HCT116 (cell line): ENCODE results near the gene MTREX. TPM values are rescaled to one million over a fixed set of nuclear protein-coding genes. Genes with fewer than 3 reads are reported as not detected.

Source experiments
- ATAC-seq: fragments of 200-7000 bp; cut with Tn5 transposase; 2 replicates; pipeline ENCODE4 v1.9.1; 2020; ENCODE audit warnings: mild to moderate bottlenecking, moderate library complexity
- BruUV-seq: library from RNA; stranded (reverse); fragments of 400-500 nt; replicated peaks from 2 replicates; lab custom pipeline; 2021; lab: Mats Ljungman, UMichigan
- CTCF ChIA-PET: fragments of 300-600 bp; sonication (Branson Sonifier 250); formaldehyde crosslinking; loops from one replicate; lab custom pipeline; 2021; ENCODE audit warnings: antibody characterized with exemption; lab: Charles Lee
- POLR2A ChIA-PET: fragments of 300-600, 350-600 bp; sonication (Branson Sonifier 250); formaldehyde crosslinking; loops from one replicate; lab custom pipeline; 2021; ENCODE audit warnings: antibody characterized with exemption; lab: Charles Lee
- RAD21 ChIA-PET, 2 experiments: fragments of 300-600 bp; sonication (Branson Sonifier 250); formaldehyde crosslinking; loops; one replicate each; lab custom pipeline; 2023; ENCODE audit warnings: low total read pairs in 2 of 2; ENCODE audit not compliant: uncharacterized antibody in 2 of 2, unreplicated experiment in 2 of 2, low non-redundant PET in 1 of 2; lab: Charles Lee
- DNase-seq: peaks from one replicate; pipeline ENCODE4 v3.0.0-alpha.2; 2010; ENCODE audit warnings: low read depth, low spot score
- H2AFZ ChIP-seq: fragments of 200-600 bp; shearing (Covaris generic), sonication (generic); 2 replicates; pipeline ENCODE4 v1.6.1; 2017; ENCODE audit warnings: low read depth, mixed run types, mixed read lengths, antibody characterized with exemption, low read length; ENCODE audit not compliant: poor library complexity, severe bottlenecking
- H3K27ac ChIP-seq: 2 replicates; pipeline ENCODE4 v1.5.1; 2012; ENCODE audit warnings: low read depth, low read length
- H3K27me3 ChIP-seq: fragments of 200-600 bp; sonication (generic); 2 replicates; pipeline ENCODE4 v1.6.1; 2016; ENCODE audit warnings: mixed run types, low read length, mixed read lengths; ENCODE audit not compliant: insufficient read depth
- H3K36me3 ChIP-seq, 2 experiments: fragments of 200-500 bp in 1 of 2; fragments of 200-600 bp in 1 of 2; sonication (Bioruptor generic) in 1 of 2; sonication (generic) in 1 of 2; 2 replicates each; pipeline versions ENCODE4 v1.5.1 to v1.6.1; 2014 to 2016; ENCODE audit warnings: low read length in 2 of 2, inconsistent platforms in 1 of 2, mixed read lengths in 1 of 2, mixed run types in 1 of 2; ENCODE audit not compliant: insufficient read depth in 2 of 2, control insufficient read depth in 1 of 2
- H3K4me1 ChIP-seq, 2 experiments: fragments of 200-600 bp in 1 of 2; sonication (generic) in 1 of 2; 2 replicates each; pipeline versions ENCODE4 v1.5.1 to v1.6.1; 2012 to 2017; ENCODE audit warnings: low read length in 2 of 2, inconsistent platforms in 1 of 2, mild to moderate bottlenecking in 1 of 2, mixed read lengths in 1 of 2, mixed run types in 1 of 2, moderate library complexity in 1 of 2; ENCODE audit not compliant: insufficient read depth in 2 of 2, control insufficient read depth in 1 of 2
- H3K4me2 ChIP-seq: fragments of 200-600 bp; sonication (generic); 2 replicates; pipeline ENCODE4 v1.6.1; 2017; ENCODE audit warnings: mixed run types, low read length, mixed read lengths
- H3K4me3 ChIP-seq, 2 experiments: fragments of 200-600 bp in 1 of 2; sonication (generic) in 1 of 2; replicated peaks in 1 of 2; 2 replicates each; pipeline ENCODE4 v1.5.1; 2011 to 2016; ENCODE audit warnings: low read length in 2 of 2, control low read depth in 1 of 2, low read depth in 1 of 2, mild to moderate bottlenecking in 1 of 2, mixed read lengths in 1 of 2, mixed run types in 1 of 2
- H3K79me2 ChIP-seq: fragments of 200-600 bp; sonication (generic); 2 replicates; pipeline ENCODE4 v1.6.1; 2017; ENCODE audit warnings: mild to moderate bottlenecking, mixed run types, low read length, moderate library complexity, mixed read lengths; ENCODE audit not compliant: insufficient read depth
- H3K9ac ChIP-seq: fragments of 200-600 bp; sonication (generic); 2 replicates; pipeline ENCODE4 v1.6.1; 2016; ENCODE audit warnings: low read length, mixed read lengths
- H3K9me2 ChIP-seq: fragments of 200-600 bp; sonication (generic), shearing (Covaris generic); 2 replicates; pipeline ENCODE4 v1.6.1; 2017; ENCODE audit warnings: mixed run types, mild to moderate bottlenecking, moderate library complexity; ENCODE audit not compliant: insufficient read depth
- H3K9me3 ChIP-seq, 2 experiments: fragments of 200-500 bp in 1 of 2; fragments of 200-600 bp in 1 of 2; sonication (Bioruptor generic) in 1 of 2; sonication (generic) in 1 of 2; 2 replicates each; pipeline ENCODE4 v1.6.1; 2014 to 2017; ENCODE audit warnings: low read length in 2 of 2, mixed read lengths in 2 of 2, inconsistent platforms in 1 of 2, low read depth in 1 of 2, mild to moderate bottlenecking in 1 of 2, mixed run types in 1 of 2, moderate library complexity in 1 of 2; ENCODE audit not compliant: control insufficient read depth in 1 of 2, insufficient read depth in 1 of 2
- H4K20me1 ChIP-seq: fragments of 200-600 bp; sonication (generic), shearing (Covaris generic); 2 replicates; pipeline ENCODE4 v1.6.1; 2017; ENCODE audit warnings: mixed run types, mild to moderate bottlenecking, moderate library complexity; ENCODE audit not compliant: insufficient read depth
- CEBPB ChIP-seq: IDR thresholded peaks from 2 replicates; pipeline ENCODE4 v1.6.1; 2012; ENCODE audit warnings: low read depth
- EGR1 ChIP-seq: IDR thresholded peaks from 2 replicates; pipeline ENCODE4 v1.6.1; 2012; ENCODE audit warnings: low read depth
- ELF1 ChIP-seq: IDR thresholded peaks from 2 replicates; pipeline ENCODE4 v1.6.1; 2012; ENCODE audit warnings: low read depth, borderline replicate concordance
- EZH2phosphoT487 ChIP-seq: fragments of 200-600 bp; IDR thresholded peaks from 2 replicates; pipeline ENCODE4 v1.6.1; 2018; ENCODE audit warnings: antibody characterized with exemption, borderline replicate concordance
- FOSL1 ChIP-seq: IDR thresholded peaks from 2 replicates; pipeline ENCODE4 v1.6.1; 2012; ENCODE audit warnings: low read depth
- JUND ChIP-seq: IDR thresholded peaks from 2 replicates; pipeline ENCODE4 v1.6.1; 2012
- POLR2A ChIP-seq: IDR thresholded peaks from 2 replicates; pipeline ENCODE4 v1.7.0; 2011; ENCODE audit warnings: borderline replicate concordance; ENCODE audit not compliant: insufficient read depth, insufficient read length; ENCODE audit errors: extremely low read depth
- POLR2AphosphoS5 ChIP-seq: IDR thresholded peaks from 2 replicates; pipeline ENCODE4 v1.6.1; 2011; ENCODE audit warnings: mild to moderate bottlenecking, low read depth, low read length, moderate library complexity
- SIN3A ChIP-seq: IDR thresholded peaks from 2 replicates; pipeline ENCODE4 v1.6.1; 2012; ENCODE audit warnings: low read depth
- SP1 ChIP-seq: IDR thresholded peaks from 2 replicates; pipeline ENCODE4 v1.6.1; 2012; ENCODE audit warnings: low read depth
- SRF ChIP-seq: IDR thresholded peaks from 2 replicates; pipeline ENCODE4 v1.6.1; 2012; ENCODE audit warnings: low read depth
- TCF7L2 ChIP-seq: IDR thresholded peaks from 2 replicates; pipeline ENCODE4 v1.7.0; 2011; ENCODE audit warnings: borderline replicate concordance, inconsistent platforms; ENCODE audit not compliant: insufficient read depth, insufficient read length; ENCODE audit errors: extremely low read depth
- YY1 ChIP-seq: IDR thresholded peaks from 2 replicates; pipeline ENCODE4 v1.6.1; 2011; ENCODE audit warnings: low read length, low read depth, moderate library complexity, mild to moderate bottlenecking; ENCODE audit not compliant: insufficient replicate concordance; ENCODE audit errors: extremely low read depth
- intact Hi-C: fragments of 100-400 bp; cut with micrococcal nuclease; formaldehyde crosslinking; loops from 2 replicates; pipeline ENCODE4 v1.10.0; 2022
- total RNA-seq: library from RNA; stranded (reverse); gene quantifications from one replicate; pipeline ENCODE4 v1.2.1, GENCODE V29; 2021; ENCODE audit not compliant: unreplicated experiment
- TF ChIP-seq, protein P1 (sequence below): IDR thresholded peaks from 2 replicates; pipeline ENCODE4 v1.6.1; 2012; ENCODE audit warnings: low read depth
- TF ChIP-seq, protein P2 (sequence below): IDR thresholded peaks from 2 replicates; pipeline ENCODE4 v1.6.1; 2012
- TF ChIP-seq, protein P3 (sequence below), 3 experiments: fragments of 200-600 bp in 1 of 3; sonication (generic) in 1 of 3; IDR thresholded peaks in 2 of 3; conservative IDR thresholded peaks in 1 of 3; 2 replicates each; pipeline ENCODE4 v1.5.1; 2012 to 2017; ENCODE audit warnings: low read depth in 2 of 3, low read length in 2 of 3, antibody characterized with exemption in 1 of 3, borderline replicate concordance in 1 of 3, control low read depth in 1 of 3, mild to moderate bottlenecking in 1 of 3, mixed read lengths in 1 of 3, mixed run types in 1 of 3, moderate library complexity in 1 of 3; ENCODE audit not compliant: insufficient read depth in 1 of 3

MTREX gene
- total RNA-seq, 1 experiment from 2014 or later: 101 TPM

GRCh38 chr5:55331321-55331720 is 23.5 kb downstream of the MTREX start (continued):
- TF ChIP-seq, protein P1, sequence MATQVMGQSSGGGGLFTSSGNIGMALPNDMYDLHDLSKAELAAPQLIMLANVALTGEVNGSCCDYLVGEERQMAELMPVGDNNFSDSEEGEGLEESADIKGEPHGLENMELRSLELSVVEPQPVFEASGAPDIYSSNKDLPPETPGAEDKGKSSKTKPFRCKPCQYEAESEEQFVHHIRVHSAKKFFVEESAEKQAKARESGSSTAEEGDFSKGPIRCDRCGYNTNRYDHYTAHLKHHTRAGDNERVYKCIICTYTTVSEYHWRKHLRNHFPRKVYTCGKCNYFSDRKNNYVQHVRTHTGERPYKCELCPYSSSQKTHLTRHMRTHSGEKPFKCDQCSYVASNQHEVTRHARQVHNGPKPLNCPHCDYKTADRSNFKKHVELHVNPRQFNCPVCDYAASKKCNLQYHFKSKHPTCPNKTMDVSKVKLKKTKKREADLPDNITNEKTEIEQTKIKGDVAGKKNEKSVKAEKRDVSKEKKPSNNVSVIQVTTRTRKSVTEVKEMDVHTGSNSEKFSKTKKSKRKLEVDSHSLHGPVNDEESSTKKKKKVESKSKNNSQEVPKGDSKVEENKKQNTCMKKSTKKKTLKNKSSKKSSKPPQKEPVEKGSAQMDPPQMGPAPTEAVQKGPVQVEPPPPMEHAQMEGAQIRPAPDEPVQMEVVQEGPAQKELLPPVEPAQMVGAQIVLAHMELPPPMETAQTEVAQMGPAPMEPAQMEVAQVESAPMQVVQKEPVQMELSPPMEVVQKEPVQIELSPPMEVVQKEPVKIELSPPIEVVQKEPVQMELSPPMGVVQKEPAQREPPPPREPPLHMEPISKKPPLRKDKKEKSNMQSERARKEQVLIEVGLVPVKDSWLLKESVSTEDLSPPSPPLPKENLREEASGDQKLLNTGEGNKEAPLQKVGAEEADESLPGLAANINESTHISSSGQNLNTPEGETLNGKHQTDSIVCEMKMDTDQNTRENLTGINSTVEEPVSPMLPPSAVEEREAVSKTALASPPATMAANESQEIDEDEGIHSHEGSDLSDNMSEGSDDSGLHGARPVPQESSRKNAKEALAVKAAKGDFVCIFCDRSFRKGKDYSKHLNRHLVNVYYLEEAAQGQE: no peak
- TF ChIP-seq ELF1: no peak
- TF ChIP-seq SIN3A: no peak
- TF ChIP-seq, protein P2, sequence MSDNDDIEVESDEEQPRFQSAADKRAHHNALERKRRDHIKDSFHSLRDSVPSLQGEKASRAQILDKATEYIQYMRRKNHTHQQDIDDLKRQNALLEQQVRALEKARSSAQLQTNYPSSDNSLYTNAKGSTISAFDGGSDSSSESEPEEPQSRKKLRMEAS: no peak
- TF ChIP-seq POLR2A: no peak
- TF ChIP-seq FOSL1: no peak

DNA sequence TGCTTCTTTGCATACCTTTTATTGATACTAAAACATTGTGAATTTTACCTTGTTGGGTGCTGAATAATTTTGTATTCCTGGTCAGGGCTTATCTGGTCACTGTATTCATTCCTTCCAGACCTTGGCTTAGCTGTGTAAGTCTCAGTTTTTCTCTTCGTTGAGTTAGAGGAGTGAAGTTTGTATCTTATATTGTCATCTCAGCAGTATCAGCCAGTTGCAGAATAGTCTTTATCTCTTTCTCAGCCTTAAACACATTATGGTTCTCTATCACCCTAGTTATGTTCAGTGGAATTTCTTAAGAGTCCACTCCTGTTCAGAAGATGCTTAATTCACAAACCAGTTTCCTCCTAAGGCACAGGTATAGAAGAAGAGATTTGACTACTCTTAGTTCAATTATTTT is 25.2 kb downstream of the MTREX start:
- no peak overlapping the region for H3K9ac ChIP-seq
- no TSS peak for BruUV-seq
- H3K9me3 ChIP-seq: no peaks in the 10 kb centered on the region
- RAD21 ChIA-PET: no interaction called here
- intact Hi-C loops: no loop called here
- H3K9me2 ChIP-seq: no peaks in the 10 kb centered on the region
- CTCF ChIA-PET: no interaction called here
- no peak overlapping the region for H3K4me3 ChIP-seq
- peaks cover 99% of the 10 kb centered on the region for H3K79me2 ChIP-seq
- POLR2A ChIA-PET: no interaction called here
- H3K27me3 ChIP-seq: no peaks in the 10 kb centered on the region
- H3K4me1 ChIP-seq: no peaks in the 10 kb centered on the region
- H2AFZ ChIP-seq: no peak overlapping the region
- ATAC-seq (no peak), DNase-seq (no peak)
- H3K27ac ChIP-seq: no peak overlapping the region
- H3K36me3 ChIP-seq: peaks cover 13 to 39% of the 10 kb centered on the region in 2 experiments
- H3K4me2 ChIP-seq: no peak overlapping the region
- H4K20me1 ChIP-seq: peaks cover 8% of the 10 kb centered on the region; the same call in 1 of the 2 replicates
- TF ChIP-seq, protein P1: no peak
- no peak for TF ChIP-seq TCF7L2
- TF ChIP-seq, protein P3, sequence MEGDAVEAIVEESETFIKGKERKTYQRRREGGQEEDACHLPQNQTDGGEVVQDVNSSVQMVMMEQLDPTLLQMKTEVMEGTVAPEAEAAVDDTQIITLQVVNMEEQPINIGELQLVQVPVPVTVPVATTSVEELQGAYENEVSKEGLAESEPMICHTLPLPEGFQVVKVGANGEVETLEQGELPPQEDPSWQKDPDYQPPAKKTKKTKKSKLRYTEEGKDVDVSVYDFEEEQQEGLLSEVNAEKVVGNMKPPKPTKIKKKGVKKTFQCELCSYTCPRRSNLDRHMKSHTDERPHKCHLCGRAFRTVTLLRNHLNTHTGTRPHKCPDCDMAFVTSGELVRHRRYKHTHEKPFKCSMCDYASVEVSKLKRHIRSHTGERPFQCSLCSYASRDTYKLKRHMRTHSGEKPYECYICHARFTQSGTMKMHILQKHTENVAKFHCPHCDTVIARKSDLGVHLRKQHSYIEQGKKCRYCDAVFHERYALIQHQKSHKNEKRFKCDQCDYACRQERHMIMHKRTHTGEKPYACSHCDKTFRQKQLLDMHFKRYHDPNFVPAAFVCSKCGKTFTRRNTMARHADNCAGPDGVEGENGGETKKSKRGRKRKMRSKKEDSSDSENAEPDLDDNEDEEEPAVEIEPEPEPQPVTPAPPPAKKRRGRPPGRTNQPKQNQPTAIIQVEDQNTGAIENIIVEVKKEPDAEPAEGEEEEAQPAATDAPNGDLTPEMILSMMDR (IDR thresholded peaks at IDR 0.05 in 2 of 3, conservative IDR thresholded peaks at IDR 0.05 in 1 of 3; ENCODE audit: borderline replicate concordance in 1 of 3, insufficient read depth in 1 of 3, low read depth in 2 of 3, low read length in 2 of 3): no peak
- no peak for TF ChIP-seq SP1
- no peak for TF ChIP-seq YY1
- no peak for TF ChIP-seq EGR1
- no peak for TF ChIP-seq EZH2phosphoT487
- no peak for TF ChIP-seq SIN3A
- no peak for TF ChIP-seq CEBPB
- TF ChIP-seq, protein P2: no peak
- no peak for TF ChIP-seq SRF
- no peak for TF ChIP-seq JUND
- TF ChIP-seq POLR2AphosphoS5: no peak
- TF ChIP-seq FOSL1: no peak
- TF ChIP-seq ELF1: no peak
